ENCODE results near the gene WASF1. TPM values are rescaled to one million over a fixed set of nuclear protein-coding genes. Genes with fewer than 3 reads are reported as not detected.

Gene WASF1
- total RNA-seq, 4 donors from 2014 or later: 5.8 to 15.6 (median 12.2) TPM

DNA sequence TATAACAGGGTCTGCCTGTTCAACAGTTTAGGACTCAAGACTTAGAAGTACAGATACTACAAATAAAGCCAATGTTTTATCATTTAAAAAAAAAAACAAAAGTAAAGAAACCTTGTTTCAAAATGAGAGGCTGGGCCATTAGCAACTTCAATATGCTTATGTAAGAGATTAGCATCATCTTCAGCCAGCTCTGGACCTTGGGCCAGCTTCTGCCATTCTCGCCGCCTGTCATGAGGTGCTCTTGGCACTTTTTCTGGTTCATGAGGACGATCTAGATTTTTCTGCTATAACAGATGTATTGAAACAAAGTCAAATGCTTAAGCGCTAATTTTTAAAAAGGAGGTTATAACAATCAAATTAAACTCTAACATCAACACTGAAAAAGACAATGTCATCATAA, 74.2 kb downstream of the WASF1 start:
- no peak for DNase-seq (ENCODE audit: low spot score)
- TF ChIP-seq, protein P1, sequence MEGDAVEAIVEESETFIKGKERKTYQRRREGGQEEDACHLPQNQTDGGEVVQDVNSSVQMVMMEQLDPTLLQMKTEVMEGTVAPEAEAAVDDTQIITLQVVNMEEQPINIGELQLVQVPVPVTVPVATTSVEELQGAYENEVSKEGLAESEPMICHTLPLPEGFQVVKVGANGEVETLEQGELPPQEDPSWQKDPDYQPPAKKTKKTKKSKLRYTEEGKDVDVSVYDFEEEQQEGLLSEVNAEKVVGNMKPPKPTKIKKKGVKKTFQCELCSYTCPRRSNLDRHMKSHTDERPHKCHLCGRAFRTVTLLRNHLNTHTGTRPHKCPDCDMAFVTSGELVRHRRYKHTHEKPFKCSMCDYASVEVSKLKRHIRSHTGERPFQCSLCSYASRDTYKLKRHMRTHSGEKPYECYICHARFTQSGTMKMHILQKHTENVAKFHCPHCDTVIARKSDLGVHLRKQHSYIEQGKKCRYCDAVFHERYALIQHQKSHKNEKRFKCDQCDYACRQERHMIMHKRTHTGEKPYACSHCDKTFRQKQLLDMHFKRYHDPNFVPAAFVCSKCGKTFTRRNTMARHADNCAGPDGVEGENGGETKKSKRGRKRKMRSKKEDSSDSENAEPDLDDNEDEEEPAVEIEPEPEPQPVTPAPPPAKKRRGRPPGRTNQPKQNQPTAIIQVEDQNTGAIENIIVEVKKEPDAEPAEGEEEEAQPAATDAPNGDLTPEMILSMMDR (IDR thresholded peaks at IDR 0.05): no peak
- ATAC-seq (ENCODE audit: low FRiP score): no peak

DNA sequence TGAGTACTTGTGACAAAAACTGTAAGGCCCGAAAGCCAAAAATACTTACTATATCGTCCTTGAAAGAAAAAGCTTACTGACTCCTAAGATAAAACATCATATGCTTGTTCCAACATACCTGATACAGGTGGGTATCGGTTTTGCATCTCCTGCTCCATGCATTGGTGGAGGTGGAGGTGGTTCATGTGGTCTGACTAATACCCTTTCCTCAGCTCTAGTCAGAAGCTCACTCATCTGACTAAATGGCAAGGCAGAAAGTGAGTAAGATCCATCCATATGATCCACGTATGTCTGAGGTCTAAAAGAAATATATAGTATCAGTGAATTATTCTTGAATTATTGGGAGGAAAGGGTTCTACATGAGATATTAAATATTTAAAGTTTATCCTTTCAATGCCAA, 76.2 kb downstream of the WASF1 start:
- DNase-seq (ENCODE audit: low spot score): no peak
- no peak for ATAC-seq (ENCODE audit: low FRiP score)
- TF ChIP-seq, protein P1 (IDR thresholded peaks at IDR 0.05): no peak

DNA sequence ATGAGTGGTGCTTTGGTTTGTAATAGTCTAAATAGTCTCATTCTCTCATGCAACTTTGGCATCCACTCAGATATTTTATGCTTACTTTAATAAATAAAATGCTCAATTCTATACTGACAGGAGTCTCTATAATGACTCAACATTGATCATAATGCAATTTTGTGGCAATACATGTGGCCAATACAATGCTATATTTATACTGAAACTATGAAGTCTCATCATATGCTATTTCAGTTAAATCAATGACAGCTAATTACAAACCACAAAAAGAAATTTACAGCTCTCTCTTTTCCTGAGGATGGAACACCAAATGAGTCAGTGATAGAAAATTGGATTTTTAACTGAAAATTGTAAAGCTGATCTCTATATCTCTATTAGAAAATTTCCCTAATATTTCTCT, 77.1 kb downstream of the WASF1 start:
- ATAC-seq (ENCODE audit: low FRiP score) (no peak), DNase-seq (ENCODE audit: low spot score) (no peak)
- TF ChIP-seq, protein P1 (IDR thresholded peaks at IDR 0.05): no peak

DNA sequence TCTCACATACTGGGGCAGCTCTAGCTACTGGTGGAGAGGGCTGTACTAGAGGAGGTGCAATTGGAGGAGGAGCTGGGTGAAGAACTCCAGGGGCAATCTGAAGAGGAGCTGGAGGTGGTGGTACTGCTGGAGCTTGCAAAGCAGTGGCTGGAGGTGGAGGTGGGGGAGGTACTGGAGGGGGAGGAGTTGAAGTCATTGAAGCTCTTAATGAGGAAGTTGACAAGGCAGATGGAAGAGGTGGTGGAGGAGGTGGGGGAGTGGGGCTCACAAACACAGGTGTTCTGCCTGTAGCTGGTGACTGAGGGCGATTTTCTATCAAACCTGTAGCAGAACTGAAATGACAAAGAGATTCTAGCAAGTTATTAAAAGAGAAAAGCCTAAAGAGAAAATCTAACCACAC, 77.6 kb downstream of the WASF1 start:
- TF ChIP-seq, protein P1 (IDR thresholded peaks at IDR 0.05): no peak
- DNase-seq (ENCODE audit: low spot score) (no peak), ATAC-seq (ENCODE audit: low FRiP score) (no peak)

DNA sequence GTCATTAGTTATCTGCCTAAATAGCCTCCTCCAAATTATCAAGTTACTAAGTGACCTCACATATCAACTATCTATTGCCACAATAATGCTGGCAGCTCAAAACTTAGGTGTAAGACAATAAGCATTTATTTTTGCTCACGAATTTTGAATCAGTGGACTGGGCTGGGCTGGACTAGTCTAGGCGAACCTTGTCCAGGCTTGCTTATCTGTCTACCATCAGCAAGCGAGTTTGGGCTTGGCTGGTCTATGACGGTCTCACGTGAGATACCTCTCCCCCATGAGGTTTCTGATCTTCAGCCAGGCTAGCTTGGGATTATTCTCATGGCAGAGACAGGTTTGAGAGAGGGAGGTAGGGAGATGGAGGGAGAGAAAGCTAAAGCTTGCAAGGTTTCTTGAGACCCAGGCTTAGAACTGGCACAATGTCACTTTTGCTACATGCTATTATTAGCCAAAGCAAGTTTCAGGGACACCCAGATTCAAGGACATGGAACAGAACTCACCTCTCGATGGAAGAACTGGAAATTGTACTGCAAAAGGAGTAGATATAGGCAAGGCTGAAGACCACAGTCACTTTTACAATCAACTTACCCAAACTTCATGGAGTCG, 80.9 kb downstream of the WASF1 start:
- ATAC-seq (ENCODE audit: low FRiP score) (no peak), DNase-seq (ENCODE audit: low spot score) (no peak)
- TF ChIP-seq, protein P1 (IDR thresholded peaks at IDR 0.05): no peak

DNA sequence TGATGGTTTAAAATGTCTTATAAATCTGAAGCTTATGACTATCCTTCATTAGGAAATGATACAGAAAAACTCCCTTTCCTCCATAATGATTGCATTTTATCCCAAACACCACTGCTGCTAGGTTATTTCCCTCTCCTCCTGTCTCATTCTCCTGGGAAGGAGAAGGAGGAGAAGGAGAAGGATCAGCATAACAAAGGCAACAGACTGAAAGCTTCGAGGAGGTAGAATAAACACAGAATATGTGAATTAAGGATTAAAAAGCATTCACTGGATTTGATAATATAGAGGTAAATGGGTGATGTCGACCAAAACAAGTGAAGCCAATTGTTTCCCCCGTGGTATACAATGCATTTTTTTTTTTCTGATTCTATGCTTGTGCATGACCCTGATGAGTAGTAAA, 82.0 kb downstream of the WASF1 start:
- ATAC-seq (ENCODE audit: low FRiP score): peak; percentile 37
- DNase-seq (ENCODE audit: low spot score): no peak
- TF ChIP-seq, protein P1 (IDR thresholded peaks at IDR 0.05): no peak

DNA sequence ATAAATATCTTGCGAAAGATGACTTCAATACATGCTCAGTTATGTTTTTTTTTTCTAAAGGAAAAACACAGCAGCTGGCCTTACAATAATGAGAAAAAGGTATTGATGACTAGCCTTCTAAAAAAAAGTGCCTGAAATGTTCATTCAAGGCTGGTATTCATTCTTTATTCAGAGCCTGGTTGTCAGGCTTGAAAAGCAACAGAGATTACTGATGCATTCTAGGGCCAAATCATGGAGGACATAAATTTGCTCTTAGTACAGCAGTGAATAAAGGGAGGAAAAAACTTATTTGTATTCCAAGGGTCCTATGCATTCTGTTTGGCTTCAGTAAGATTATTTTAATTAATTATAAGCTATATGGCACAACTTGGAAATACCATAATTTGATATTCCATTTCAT, 83.5 kb downstream of the WASF1 start:
- TF ChIP-seq, protein P1 (IDR thresholded peaks at IDR 0.05): no peak
- no peak for ATAC-seq (ENCODE audit: low FRiP score)
- no peak for DNase-seq (ENCODE audit: low spot score)
